ENCODE measurements around the gene NEDD1.
A peak's percentile ranks its signal among the peaks of the same experiment; 100 is the strongest.

Gene NEDD1

DNA sequence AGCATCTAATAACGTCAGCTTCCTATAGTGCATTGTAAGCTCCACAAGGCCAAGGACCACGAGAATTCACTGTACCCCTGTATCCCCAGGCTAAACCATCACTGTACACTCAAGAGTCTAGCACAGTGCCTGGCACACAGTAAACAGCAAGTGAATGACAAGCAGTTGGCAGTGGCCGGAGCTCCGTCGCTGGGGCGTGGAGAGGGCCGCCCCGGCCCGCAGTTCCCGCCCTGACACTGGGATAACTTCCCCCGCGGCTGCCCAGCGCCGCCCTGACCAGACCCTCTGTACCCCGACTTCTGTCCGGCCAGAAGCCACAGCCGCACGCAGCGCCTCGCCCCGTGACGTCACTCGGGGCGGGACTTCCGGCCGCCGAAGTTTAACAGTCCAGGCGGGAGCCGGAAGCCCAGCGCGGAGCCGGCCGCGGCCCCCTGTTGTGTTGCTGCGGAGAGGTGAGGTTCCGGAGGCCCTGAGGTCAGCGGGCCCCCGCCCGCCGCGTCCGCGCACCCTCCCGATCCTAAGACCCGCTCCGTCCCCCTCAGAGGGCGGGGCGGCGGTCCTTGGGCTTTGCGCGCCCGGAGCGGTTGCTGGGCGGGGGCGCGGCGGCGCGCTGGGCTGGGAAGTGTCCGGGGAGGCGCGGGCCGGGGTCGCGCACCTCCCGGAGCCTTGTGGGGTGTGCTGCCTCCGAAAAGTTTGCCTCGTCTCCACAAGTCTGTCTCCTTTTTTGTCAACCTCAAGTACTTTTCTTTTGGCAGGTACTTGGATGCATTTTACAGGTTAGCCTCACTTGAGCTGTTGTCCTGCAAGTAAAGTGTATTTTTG lies at the start of gene NEDD1:
Gene NEDD1 (plus strand): TSS at position 409 of the 822 bp plus-strand sequence. CDS start 2,503 bp downstream, outside the sequence.
- peak; percentile 52 to 73 for DNase-seq

GRCh38 chr12:96858162-96858561 lies 48.9 kb upstream of the NEDD1 start:
- no peak for DNase-seq

DNA sequence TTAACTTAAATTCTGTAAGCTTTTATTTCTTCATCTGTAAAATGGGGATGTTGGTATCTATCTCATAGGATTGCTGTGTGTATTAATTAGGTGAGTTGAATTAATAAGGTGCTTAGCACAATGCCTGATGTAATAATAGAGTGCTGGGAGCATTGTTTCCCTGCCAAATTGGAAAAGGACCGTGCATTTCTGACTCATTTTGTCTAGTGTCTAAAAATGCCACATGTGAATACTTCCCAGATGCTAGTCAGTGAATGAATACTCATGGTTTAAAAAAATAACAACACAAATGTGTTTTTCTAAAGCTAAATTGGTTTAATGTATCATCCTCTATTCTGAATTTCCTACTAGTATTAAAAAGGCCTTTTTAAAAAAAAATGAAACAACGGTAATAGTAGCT lies 45.4 kb upstream of the NEDD1 start:
- no peak for DNase-seq

- no peak for DNase-seq
Measured at GRCh38 chr12:96862326-96862725, 44.7 kb upstream of the NEDD1 start.

GRCh38 chr12:96864335-96864734 lies 42.7 kb upstream of the NEDD1 start:
- DNase-seq: no peak

DNA sequence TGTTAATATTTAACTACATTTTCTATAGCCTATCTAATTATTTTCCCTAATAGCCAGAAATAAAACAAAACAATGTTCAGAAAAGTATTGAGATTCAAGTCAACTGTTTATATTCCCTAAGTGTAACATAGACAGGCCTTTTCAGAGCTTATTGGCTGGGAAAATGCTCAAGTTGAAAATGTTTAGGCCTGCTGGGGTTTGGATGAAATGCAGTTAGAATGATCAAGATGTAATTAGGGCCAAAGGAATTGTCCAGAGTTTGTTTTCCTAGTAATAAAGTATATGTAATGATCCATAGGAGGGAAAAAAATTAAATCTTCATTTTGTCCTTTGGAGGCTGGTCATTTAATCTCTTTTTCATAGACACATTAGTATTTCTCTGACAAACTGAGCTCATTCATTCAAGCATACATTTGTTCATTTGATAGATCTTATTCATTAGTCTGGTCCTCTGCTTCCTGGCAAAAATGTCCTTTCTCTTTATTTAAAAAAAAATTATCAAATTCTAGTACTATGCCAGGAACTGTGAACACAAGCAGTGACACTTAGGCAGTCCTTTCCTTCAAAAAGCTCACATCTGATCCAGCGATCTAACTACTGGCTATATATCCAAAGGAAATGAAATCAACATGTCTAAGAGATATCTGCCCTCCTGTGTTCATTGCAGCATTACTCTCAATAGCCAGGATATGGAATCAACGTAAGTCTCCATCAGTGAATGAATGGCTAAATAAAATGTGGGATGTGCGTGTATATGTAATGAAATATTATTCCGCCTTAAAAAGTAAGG lies 40.1 kb upstream of the NEDD1 start:
- DNase-seq: no peak

- no peak for DNase-seq
Measured at GRCh38 chr12:96870946-96871345, 36.1 kb upstream of the NEDD1 start.

- no peak for DNase-seq
Measured at GRCh38 chr12:96872961-96873360, 34.1 kb upstream of the NEDD1 start.

DNA sequence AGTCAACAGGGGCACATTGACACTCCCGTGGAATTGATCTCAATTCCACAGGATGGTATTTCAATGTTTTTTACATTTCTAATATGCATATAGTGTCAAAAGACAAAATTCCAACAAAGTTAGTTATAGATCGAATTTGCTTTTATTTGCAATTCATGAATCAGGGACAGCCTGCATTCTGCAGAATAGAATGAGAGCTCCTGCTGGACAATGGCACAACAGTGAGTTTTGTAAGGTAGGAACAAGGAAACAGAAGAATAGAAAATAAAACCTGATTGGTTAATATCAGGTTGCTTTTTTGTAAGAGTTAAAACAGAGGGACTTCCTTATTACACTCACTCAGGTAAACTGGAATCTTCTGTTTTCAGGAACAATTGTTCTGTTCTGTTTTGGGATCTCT lies 32.8 kb upstream of the NEDD1 start:
- no peak for DNase-seq

GRCh38 chr12:96876966-96877365 lies 30.1 kb upstream of the NEDD1 start:
- no peak for DNase-seq

DNA sequence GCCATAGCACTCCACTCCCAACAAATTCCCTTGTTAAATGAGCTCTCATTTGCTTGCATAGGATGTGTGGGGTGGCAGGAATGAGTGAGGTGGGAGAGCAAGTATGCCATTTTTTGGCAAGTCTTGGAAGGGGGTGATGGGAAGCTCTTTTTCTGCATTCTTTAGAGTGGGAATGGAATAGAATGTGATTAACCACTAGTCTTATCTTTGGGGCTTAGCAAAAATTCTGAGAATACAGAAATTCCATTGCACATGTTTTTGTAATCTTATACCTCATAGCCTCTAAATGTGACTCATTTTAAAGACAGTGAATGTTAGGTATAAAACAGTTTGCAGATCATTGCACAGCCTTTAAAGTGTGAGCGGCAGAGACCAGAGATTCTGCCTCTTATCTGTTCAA lies 28.4 kb upstream of the NEDD1 start:
- DNase-seq: no peak

DNA sequence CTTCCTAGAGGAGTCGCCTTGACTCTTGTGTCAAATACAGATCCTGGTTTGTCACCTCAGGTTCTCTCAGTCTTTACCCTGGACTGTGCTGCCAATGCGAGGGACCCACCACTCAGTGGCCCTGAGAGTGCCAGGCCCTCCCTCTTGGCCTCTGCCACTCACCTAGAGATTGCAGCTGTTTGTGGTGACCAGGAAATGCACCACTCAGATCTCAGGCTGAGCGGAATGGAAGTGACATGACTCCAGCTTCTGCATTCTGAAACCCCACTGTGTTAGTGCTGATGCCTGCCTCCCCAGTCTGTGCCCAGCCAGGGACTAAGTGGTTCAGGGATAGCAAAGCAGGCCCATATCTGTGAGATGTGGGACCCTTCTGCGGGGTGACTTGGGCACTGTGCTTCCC lies 27.8 kb upstream of the NEDD1 start:
- no peak for DNase-seq

GRCh38 chr12:96880220-96880619 lies 26.8 kb upstream of the NEDD1 start:
- no peak for DNase-seq

GRCh38 chr12:96881608-96882007 lies 25.4 kb upstream of the NEDD1 start:
- DNase-seq: no peak

- DNase-seq: no peak
Measured at GRCh38 chr12:96882862-96883261, 24.2 kb upstream of the NEDD1 start.

- DNase-seq: no peak
Measured at GRCh38 chr12:96883571-96883970, 23.5 kb upstream of the NEDD1 start.

DNA sequence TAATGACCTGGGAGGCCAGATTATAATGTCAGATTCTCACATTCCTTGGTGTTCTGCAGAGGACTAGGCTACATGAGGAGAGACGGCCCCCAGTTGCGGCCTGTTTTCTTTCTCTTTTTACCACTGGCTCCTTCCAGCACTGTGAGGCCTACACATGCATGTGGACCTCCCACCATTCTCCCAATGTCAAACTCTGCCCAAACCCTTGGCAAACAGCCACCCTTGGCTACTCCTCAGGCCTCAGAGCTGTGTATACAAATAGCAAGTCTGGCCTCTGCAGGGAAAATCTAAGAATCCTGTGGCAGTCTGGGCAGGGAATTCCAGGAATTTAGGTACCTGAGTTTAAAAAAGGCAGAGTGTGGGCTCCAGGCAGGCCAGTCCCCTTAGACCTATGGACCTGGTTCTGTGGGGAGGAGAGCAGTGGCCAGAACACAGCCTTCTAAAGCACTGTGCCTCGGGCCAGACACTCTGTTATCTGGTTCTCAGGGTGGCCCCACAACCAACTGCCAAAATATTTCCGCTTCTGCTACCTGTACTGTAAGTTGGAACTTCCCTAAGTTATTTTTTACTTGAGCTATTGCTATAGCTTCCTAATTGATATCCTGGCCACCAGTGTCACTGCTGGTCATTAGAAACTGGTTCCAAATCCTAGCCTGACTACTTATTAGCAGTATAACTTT lies 19.9 kb upstream of the NEDD1 start:
- peak in 1 of 2 donors; percentile 11 for DNase-seq

DNA sequence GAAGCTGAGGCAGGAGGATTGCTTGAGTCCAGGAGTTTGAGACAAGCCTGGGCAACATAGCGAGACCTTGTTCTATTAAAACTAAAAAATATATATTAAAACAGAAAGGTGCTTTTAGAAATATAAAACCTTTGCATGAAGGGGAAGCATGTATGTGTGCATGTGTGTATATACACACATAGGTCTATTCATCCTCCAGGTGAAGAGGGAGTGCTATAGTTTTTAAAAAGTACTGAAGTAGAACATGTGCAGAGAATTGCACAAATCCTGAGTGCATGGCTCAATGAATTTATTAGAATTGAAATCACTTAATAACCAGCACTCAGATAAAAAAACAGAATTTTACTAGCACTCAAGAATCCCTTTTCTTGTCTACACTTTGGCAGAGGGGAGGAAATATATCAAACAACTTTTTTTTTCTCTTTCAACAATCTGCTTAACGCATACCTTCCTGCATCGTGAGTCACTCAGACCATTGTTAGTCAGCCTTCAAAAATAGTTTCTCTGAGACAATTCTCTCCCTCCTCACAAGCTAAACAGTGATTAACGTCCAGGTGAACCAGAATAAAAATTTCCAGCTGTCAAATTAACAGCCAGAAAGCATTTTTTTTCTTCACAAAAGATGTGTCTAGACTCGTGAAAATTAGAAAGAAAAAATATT lies 17.7 kb upstream of the NEDD1 start:
- no peak for DNase-seq

- no peak for DNase-seq
Measured at GRCh38 chr12:96890331-96890730, 16.7 kb upstream of the NEDD1 start.

DNA sequence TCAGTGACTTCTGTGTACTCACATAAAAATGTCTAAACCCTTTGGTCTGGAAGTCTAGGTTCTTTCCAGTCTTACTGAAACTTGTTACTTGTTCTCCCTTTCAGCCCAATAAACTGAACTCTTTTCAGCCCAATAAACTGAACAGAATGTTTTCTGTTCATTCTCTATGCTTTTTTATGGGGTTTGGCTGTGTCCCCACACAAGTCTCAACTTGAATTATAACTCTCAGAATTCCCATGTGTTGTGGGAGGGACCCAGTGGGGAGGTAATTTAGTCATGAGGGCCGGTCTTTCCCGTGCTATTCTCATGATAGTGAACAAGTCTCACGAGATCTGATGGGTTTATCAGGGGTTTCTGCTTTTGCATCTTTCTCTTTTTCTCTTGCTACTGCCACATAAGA lies 15.0 kb upstream of the NEDD1 start:
- no peak for DNase-seq

DNA sequence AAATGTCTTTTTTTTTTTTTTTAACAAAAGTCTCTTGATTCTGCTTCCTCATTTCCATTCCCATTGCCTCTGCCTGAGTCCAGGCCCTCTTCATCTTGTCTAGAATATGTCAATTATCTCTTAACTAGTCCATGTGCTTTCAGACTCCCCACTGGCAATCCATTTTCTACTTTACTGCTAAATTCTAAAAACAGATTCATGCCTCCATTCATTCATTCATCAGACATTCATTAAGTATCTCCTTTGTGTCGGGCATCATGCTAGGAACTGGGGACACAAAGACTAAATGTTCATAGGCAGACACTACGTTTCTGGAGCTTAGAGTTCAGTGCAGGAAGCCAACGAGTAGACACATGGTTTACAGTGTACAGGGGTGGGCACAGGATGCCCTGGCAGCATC lies 9.6 kb upstream of the NEDD1 start:
- DNase-seq: no peak

- no peak for DNase-seq
Measured at GRCh38 chr12:96901175-96901574, 5.9 kb upstream of the NEDD1 start.

DNA sequence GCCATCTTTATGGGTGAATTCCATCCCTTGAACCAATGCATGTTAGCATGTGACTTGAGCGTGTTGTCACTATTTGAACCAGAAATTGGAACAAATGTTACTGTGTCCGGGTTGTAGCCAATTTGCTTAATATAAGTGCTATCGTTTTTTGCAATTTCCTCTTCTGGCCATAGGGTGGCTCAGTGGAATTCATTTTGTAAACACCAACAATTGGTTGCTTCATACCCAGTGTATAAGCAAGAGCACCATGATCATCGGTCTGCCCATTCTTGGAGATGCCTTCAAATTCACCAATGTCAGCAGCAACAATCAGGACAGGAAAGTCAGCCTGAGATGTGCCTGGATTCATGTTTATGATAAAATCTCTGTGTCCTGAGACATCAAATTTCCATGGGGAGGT lies 5.0 kb upstream of the NEDD1 start:
- no peak for DNase-seq
